ENCODE data around the gene NHERF1. TPM values are rescaled to one million over a fixed set of nuclear protein-coding genes. Genes with fewer than 3 reads are reported as not detected.

NHERF1 gene
- total and polyA plus RNA-seq, 2 of the 8 experiments (the other 6 are each of a cell fraction or from before 2014, with no cell fraction given): 92.9 to 99.2 TPM

DNA sequence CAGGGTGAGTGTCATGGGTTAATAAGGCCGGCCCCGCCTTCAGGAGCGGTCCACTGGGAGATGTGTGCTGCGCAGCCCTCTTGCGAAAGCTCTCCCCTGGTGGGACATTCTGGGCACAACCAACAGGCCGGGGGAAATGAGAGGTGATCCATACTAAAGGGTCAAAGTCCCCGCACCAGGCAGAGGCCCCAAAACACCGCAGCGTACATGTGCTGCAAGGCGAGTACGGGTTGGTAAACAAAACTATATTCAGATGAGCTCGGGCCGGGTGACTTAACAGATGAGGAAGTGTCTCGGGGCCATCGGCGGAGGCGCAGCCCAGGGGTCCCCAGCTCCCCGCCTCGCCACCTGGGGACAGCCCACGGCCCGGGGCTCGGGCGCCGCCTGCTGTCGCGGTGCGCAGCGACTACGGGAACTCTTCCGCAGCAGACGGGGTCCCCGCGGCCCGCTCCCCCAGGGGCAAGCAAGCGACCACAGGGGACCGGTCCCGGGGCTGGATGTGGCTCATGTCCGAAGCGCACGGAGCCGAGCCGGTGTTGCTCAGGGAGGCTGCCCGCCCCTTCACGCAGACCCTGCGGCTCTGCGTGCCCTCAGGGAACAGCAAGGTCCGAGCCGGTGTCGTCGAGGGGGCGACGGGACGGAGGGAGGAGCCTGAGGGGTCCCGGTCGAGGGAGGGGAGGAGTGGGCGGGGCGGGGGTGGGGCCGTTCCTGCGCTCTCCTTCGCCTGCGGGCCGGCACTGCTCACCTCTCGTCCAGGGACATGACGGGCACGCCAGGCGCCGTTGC is 11.7 kb upstream of the NHERF1 start, which contains the start of gene RAB37 (continued):
- TF ChIP-seq CBX8 (IDR thresholded peaks at IDR 0.05; ENCODE audit: borderline replicate concordance, low read depth, low read length) (no peak), HDAC6 (IDR thresholded peaks at IDR 0.05; ENCODE audit: low read depth, low read length) (no peak), SRF (IDR thresholded peaks at IDR 0.05; ENCODE audit: low read depth, low read length) (no peak), TAF1 (IDR thresholded peaks at IDR 0.05; ENCODE audit: low read depth, low read length) (no peak), EZH2 (IDR thresholded peaks at IDR 0.05; ENCODE audit: low read depth, low read length, severe bottlenecking) (no peak), GTF2F1 (IDR thresholded peaks at IDR 0.05; ENCODE audit: borderline replicate concordance, low read depth, low read length) (no peak), JUND (IDR thresholded peaks at IDR 0.05; ENCODE audit: low read length) (no peak), RBBP5 (IDR thresholded peaks at IDR 0.05; ENCODE audit: borderline replicate concordance, low read depth, low read length) (0 out of 2 replicates have a peak, but pooled peaks have one; percentile 37), BACH1 (IDR thresholded peaks at IDR 0.05; ENCODE audit: low read length) (peak; percentile 57), RAD21 (IDR thresholded peaks at IDR 0.05 in 1 of 2, conservative IDR thresholded peaks at IDR 0.05 in 1 of 2; ENCODE audit: low read depth in 2 of 2, low read length in 2 of 2) (peak; percentile 46 to 65; a peak in 3 of 4 replicates), CTBP2 (IDR thresholded peaks at IDR 0.05; ENCODE audit: borderline replicate concordance, insufficient read depth, insufficient read length, low read length) (no peak), YY1 (IDR thresholded peaks at IDR 0.05; ENCODE audit: low read depth, low read length) (no peak), NANOG (IDR thresholded peaks at IDR 0.05; ENCODE audit: insufficient read depth, low read depth, low read length, poor library complexity, severe bottlenecking) (no peak), POU5F1 (IDR thresholded peaks at IDR 0.05; ENCODE audit: low read depth, low read length) (no peak), NRF1 (IDR thresholded peaks at IDR 0.05; ENCODE audit: low read depth, low read length) (no peak), MAFK (IDR thresholded peaks at IDR 0.05; ENCODE audit: low read depth, low read length) (no peak), ZNF274 (IDR thresholded peaks at IDR 0.05; ENCODE audit: borderline replicate concordance, extremely low read depth, low read length) (no peak)
- TF ChIP-seq, protein P1, sequence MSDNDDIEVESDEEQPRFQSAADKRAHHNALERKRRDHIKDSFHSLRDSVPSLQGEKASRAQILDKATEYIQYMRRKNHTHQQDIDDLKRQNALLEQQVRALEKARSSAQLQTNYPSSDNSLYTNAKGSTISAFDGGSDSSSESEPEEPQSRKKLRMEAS (IDR thresholded peaks at IDR 0.05): no peak; the same call in none of the 2 replicates
- TF ChIP-seq, protein P2, sequence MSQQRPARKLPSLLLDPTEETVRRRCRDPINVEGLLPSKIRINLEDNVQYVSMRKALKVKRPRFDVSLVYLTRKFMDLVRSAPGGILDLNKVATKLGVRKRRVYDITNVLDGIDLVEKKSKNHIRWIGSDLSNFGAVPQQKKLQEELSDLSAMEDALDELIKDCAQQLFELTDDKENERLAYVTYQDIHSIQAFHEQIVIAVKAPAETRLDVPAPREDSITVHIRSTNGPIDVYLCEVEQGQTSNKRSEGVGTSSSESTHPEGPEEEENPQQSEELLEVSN (IDR thresholded peaks at IDR 0.05): no peak
- TF ChIP-seq, protein P3, sequence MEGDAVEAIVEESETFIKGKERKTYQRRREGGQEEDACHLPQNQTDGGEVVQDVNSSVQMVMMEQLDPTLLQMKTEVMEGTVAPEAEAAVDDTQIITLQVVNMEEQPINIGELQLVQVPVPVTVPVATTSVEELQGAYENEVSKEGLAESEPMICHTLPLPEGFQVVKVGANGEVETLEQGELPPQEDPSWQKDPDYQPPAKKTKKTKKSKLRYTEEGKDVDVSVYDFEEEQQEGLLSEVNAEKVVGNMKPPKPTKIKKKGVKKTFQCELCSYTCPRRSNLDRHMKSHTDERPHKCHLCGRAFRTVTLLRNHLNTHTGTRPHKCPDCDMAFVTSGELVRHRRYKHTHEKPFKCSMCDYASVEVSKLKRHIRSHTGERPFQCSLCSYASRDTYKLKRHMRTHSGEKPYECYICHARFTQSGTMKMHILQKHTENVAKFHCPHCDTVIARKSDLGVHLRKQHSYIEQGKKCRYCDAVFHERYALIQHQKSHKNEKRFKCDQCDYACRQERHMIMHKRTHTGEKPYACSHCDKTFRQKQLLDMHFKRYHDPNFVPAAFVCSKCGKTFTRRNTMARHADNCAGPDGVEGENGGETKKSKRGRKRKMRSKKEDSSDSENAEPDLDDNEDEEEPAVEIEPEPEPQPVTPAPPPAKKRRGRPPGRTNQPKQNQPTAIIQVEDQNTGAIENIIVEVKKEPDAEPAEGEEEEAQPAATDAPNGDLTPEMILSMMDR (IDR thresholded peaks at IDR 0.05; ENCODE audit: control extremely low read depth in 1 of 3, insufficient read depth in 1 of 3, low read depth in 1 of 3, low read length in 3 of 3): peak; percentile 41 to 64 (median 60)

All from H1 (cell line).